GM18505 (cell line): ENCODE results near the gene TMEM88.
"Not testable (repeated sequence)": the region's sequence is repeated elsewhere in the genome, so short reads cannot be mapped to it uniquely, and the experiment has no call there.

Experiments
- ATAC-seq: cut with Tn5 transposase; IDR thresholded peaks from one replicate; pipeline ENCODE4 v1.9.1; 2021; ENCODE audit not compliant: unreplicated experiment
- POLR2A ChIP-seq: IDR thresholded peaks from 4 replicates; pipeline ENCODE4 v1.6.1; 2011; ENCODE audit warnings: borderline replicate concordance; ENCODE audit not compliant: insufficient read depth, insufficient read length; ENCODE audit errors: extremely low read depth

Gene TMEM88

GRCh38 chr17:7862692-7863437, 8.0 kb downstream of the TMEM88 start:
- no peak for ATAC-seq
- no peak for TF ChIP-seq POLR2A

DNA sequence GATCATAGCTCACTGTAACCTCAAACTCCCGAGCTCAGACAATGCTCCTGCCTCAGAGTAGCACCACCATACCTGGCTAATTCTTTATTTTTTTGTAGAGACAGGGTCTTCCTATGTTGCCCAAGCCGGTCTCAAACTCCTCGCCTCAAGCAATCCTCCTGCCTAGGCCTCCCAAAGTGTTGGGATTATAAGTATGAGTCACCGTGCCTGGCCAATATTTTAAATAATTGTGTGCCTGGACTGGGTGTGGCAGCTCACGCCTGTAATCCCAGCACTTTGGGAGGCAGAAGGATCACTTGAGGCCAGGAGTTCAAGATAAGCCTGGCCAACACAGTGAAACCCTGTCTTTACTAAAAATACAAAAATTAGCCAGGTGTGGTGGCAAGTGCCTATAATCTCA, 9.5 kb downstream of the TMEM88 start:
- ATAC-seq: not testable (repeated sequence)

GRCh38 chr17:7864995-7865650, 10.3 kb downstream of the TMEM88 start:
- no peak for ATAC-seq

GRCh38 chr17:7867881-7868329, 13.0 kb downstream of the TMEM88 start:
- no peak for TF ChIP-seq POLR2A
- ATAC-seq: no peak

More at GRCh38 chr17:7864995-7865650, 10.3 kb downstream of the TMEM88 start:
- no peak for TF ChIP-seq POLR2A

- no peak for ATAC-seq
- TF ChIP-seq POLR2A: no peak
Observed at GRCh38 chr17:7873051-7873450, 18.2 kb downstream of the TMEM88 start.

DNA sequence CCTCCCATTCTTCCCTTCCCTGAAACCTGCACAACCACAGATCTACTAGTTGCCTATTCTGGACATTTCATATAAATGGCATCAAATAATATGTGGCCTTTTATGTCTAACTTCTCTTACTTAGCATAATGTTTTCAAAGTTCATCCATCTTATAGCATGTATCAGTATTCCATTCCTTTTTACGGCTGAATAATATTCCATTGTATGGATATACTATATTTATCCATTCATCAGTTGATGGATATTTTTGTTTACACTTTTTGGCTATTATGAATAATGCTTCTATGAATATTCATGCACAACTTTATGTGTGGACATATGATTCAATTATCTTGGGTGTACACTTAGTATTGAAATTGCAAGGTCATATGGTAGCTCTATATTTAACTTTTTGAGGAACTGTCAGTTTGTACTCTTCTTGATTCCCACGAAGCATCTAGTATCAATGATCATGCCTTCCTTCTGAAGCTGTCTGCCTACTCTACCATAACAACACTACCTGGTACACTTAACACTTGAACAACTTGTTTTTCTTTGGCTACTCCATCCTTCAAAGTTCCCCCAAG, 21.0 kb downstream of the TMEM88 start:
- no peak for TF ChIP-seq POLR2A
- ATAC-seq: no peak

DNA sequence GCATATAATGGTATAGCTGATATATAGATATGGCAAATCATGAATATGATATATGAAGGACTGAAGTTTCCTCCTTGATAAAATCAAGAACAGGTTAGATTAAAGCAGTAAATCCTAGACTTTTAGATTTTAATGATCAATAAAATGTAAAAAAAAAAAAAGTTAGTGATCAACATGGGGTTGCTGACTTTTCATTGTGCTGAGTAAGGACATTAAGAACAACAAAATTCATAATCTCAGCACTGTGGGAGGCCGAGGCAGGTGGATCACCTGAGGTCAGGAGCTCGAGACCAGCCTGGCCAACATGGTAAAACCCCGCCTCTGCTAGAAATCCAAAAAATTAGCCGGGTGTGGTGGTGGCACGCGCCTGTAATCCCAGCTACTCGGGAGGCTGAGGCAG, 23.4 kb downstream of the TMEM88 start:
- no peak for TF ChIP-seq POLR2A
- ATAC-seq: no peak

GRCh38 chr17:7880076-7880868, 25.4 kb downstream of the TMEM88 start:
- ATAC-seq: no peak
- no peak for TF ChIP-seq POLR2A

GRCh38 chr17:7881276-7882054, 26.6 kb downstream of the TMEM88 start:
- no peak for ATAC-seq
- no peak for TF ChIP-seq POLR2A

GRCh38 chr17:7882068-7882467, 27.2 kb downstream of the TMEM88 start:
- no peak for TF ChIP-seq POLR2A
- ATAC-seq: no peak

DNA sequence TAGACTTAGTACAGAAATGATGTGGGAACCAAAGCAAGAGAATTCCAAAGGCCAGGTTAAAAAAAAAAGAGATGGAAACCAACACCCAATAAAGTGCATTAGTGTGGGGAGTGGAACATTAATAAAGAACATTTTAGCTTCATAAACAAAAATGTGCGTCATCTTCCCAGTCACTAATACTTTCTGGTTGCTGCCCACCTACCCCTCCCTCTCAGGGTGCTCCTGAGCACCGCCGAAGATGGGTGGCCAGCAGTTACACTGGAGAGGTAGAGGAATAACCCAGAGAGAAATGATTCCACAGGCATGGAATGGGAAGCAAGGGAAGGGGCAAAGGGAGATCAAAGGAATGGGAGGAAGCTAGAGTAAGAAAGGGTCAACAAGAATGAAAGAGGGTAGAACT, 27.8 kb downstream of the TMEM88 start:
- no peak for ATAC-seq
- TF ChIP-seq POLR2A: no peak

GRCh38 chr17:7883781-7884386, 29.0 kb downstream of the TMEM88 start:
- ATAC-seq: no peak
- no peak for TF ChIP-seq POLR2A
